H1 (cell line): Measurements from ENCODE around the gene COASY. TPM values are rescaled to one million over a fixed set of nuclear protein-coding genes. Genes with fewer than 3 reads are reported as not detected.

Experiments used
- CTCF ChIA-PET: fragments of 300-600 bp; sonication (Branson Sonifier 250); formaldehyde crosslinking; loops from one replicate; lab custom pipeline; 2021; ENCODE audit not compliant: partially characterized antibody; lab: Charles Lee
- POLR2A ChIA-PET: fragments of 300-600 bp; sonication (Branson Sonifier 250); formaldehyde crosslinking; loops from one replicate; lab custom pipeline; 2021; ENCODE audit warnings: inconsistent platforms; ENCODE audit not compliant: partially characterized antibody; lab: Charles Lee
- DNase-seq, 2 experiments: peaks; one replicate each; pipeline versions ENCODE4 v3.0.0 to v3.0.0-alpha.2; 2010 to 2022; ENCODE audit warnings: low spot score in 2 of 2, low read depth in 1 of 2, mixed read lengths in 1 of 2
- FAIRE-seq: peaks from 2 replicates; lab custom pipeline; 2011; peaks lifted over from hg19 to GRCh38; lab: Jason Lieb, UNC
- H2AFZ ChIP-seq: 2 replicates; pipeline ENCODE4 v1.8.1; 2012; ENCODE audit warnings: low read length, inconsistent platforms
- H2AK5ac ChIP-seq: 2 replicates; pipeline ENCODE4 v1.6.1; 2013; ENCODE audit warnings: low read depth, low read length
- H2BK120ac ChIP-seq: replicated peaks from 2 replicates; pipeline ENCODE3; 2013; ENCODE audit warnings: low read depth, low read length, inconsistent platforms
- H2BK12ac ChIP-seq: 2 replicates; pipeline ENCODE4 v1.6.1; 2013; ENCODE audit warnings: low read depth, low read length
- H2BK15ac ChIP-seq: 2 replicates; pipeline ENCODE4 v1.6.1; 2013; ENCODE audit warnings: low read length
- H2BK20ac ChIP-seq: 2 replicates; pipeline ENCODE4 v1.6.1; 2013; ENCODE audit warnings: low read length
- H2BK5ac ChIP-seq: 2 replicates; pipeline ENCODE4 v1.6.1; 2013; ENCODE audit warnings: low read depth, low read length
- H3K14ac ChIP-seq: 2 replicates; pipeline ENCODE4 v1.6.1; 2013; ENCODE audit warnings: inconsistent platforms; ENCODE audit not compliant: insufficient read length
- H3K18ac ChIP-seq: 2 replicates; pipeline ENCODE4 v1.6.1; 2013; ENCODE audit warnings: low read length; ENCODE audit errors: extremely low read depth
- H3K23ac ChIP-seq: 2 replicates; pipeline ENCODE4 v1.6.1; 2013; ENCODE audit warnings: inconsistent platforms; ENCODE audit not compliant: insufficient read length
- H3K23me2 ChIP-seq: 2 replicates; pipeline ENCODE4 v1.6.1; 2013; ENCODE audit warnings: low read depth, low read length
- H3K27ac ChIP-seq: 2 replicates; pipeline ENCODE4 v1.6.1; 2011; ENCODE audit warnings: low read depth, low read length, inconsistent platforms
- H3K27me3 ChIP-seq, 4 experiments: replicated peaks in 1 of 4; 1 replicate in 1 of 4; 2 replicates in 3 of 4; pipeline versions ENCODE4 v1.6.1 to v1.8.1; 2011 to 2013; ENCODE audit warnings: low read length in 3 of 4, mild to moderate bottlenecking in 3 of 4, inconsistent platforms in 2 of 4, mixed read lengths in 2 of 4, moderate library complexity in 1 of 4; ENCODE audit not compliant: control insufficient read depth in 3 of 4, insufficient read depth in 3 of 4; ENCODE audit errors: extremely low read depth in 1 of 4
- H3K36me3 ChIP-seq, 4 experiments: 2 replicates each; pipeline versions ENCODE4 v1.6.1 to v1.8.1; 2011 to 2013; ENCODE audit warnings: mild to moderate bottlenecking in 4 of 4, low read length in 3 of 4, moderate library complexity in 2 of 4, control low read depth in 1 of 4, inconsistent platforms in 1 of 4; ENCODE audit not compliant: insufficient read depth in 4 of 4, control insufficient read depth in 2 of 4
- H3K4ac ChIP-seq: replicated peaks from 2 replicates; pipeline ENCODE3; 2013; ENCODE audit warnings: low read length, low read depth, mixed read lengths, inconsistent platforms; ENCODE audit not compliant: insufficient read length
- H3K4me1 ChIP-seq, 4 experiments: replicated peaks in 1 of 4; 1 replicate in 1 of 4; 2 replicates in 3 of 4; pipeline versions ENCODE4 v1.6.1 to v1.8.1; 2011 to 2013; ENCODE audit warnings: low read length in 3 of 4, inconsistent platforms in 2 of 4, mixed read lengths in 1 of 4; ENCODE audit not compliant: insufficient read depth in 4 of 4, control insufficient read depth in 3 of 4
- H3K4me2 ChIP-seq, 2 experiments: 2 replicates each; pipeline versions ENCODE4 v1.6.1 to v1.8.1; 2011 to 2013; ENCODE audit warnings: low read depth in 2 of 2, low read length in 2 of 2, control low read depth in 1 of 2, inconsistent platforms in 1 of 2, mild to moderate bottlenecking in 1 of 2; ENCODE audit not compliant: insufficient read depth in 1 of 2
- H3K4me3 ChIP-seq, 4 experiments: fragments of 200-600, 300-600 bp in 1 of 4; sonication (generic), shearing (Covaris generic), sonication (Bioruptor Twin) in 1 of 4; 2 replicates each; pipeline versions ENCODE4 v1.5.1 to v1.8.1; 2011 to 2016; ENCODE audit warnings: low read length in 4 of 4, low read depth in 3 of 4, control low read depth in 2 of 4, inconsistent platforms in 2 of 4, mild to moderate bottlenecking in 2 of 4, mixed read lengths in 1 of 4, moderate library complexity in 1 of 4; ENCODE audit not compliant: insufficient read depth in 2 of 4; ENCODE audit errors: extremely low read depth in 1 of 4
- H3K56ac ChIP-seq: replicated peaks from 2 replicates; pipeline ENCODE3; 2013; ENCODE audit warnings: low read depth, mild to moderate bottlenecking, mixed read lengths, low read length, inconsistent platforms; ENCODE audit not compliant: insufficient read length
- H3K79me1 ChIP-seq: 2 replicates; pipeline ENCODE4 v1.6.1; 2013; ENCODE audit warnings: low read depth, low read length, control low read depth
- H3K79me2 ChIP-seq, 2 experiments: 2 replicates each; pipeline versions ENCODE4 v1.6.1 to v1.8.1; 2012 to 2013; ENCODE audit warnings: low read length in 2 of 2, mild to moderate bottlenecking in 2 of 2, inconsistent platforms in 1 of 2; ENCODE audit not compliant: insufficient read depth in 2 of 2, control insufficient read depth in 1 of 2
- H3K9ac ChIP-seq, 4 experiments: replicated peaks in 1 of 4; 1 replicate in 1 of 4; 2 replicates in 3 of 4; pipeline versions ENCODE4 v1.6.1 to v1.8.1; 2011 to 2013; ENCODE audit warnings: low read depth in 3 of 4, low read length in 3 of 4, control low read depth in 2 of 4, mild to moderate bottlenecking in 2 of 4, moderate library complexity in 2 of 4, inconsistent platforms in 1 of 4; ENCODE audit errors: extremely low read depth in 1 of 4
- H3K9me3 ChIP-seq, 2 experiments: 2 replicates each; pipeline versions ENCODE4 v1.6.1 to v1.8.1; 2012 to 2013; ENCODE audit warnings: mild to moderate bottlenecking in 2 of 2, moderate library complexity in 2 of 2, control low read depth in 1 of 2, inconsistent platforms in 1 of 2, low read depth in 1 of 2, low read length in 1 of 2, mixed read lengths in 1 of 2; ENCODE audit not compliant: insufficient read depth in 2 of 2
- H4K20me1 ChIP-seq, 2 experiments: replicated peaks in 1 of 2; 2 replicates each; pipeline versions ENCODE3 to v1.8.1; 2011 to 2013; ENCODE audit warnings: inconsistent platforms in 2 of 2, low read length in 2 of 2, mild to moderate bottlenecking in 1 of 2; ENCODE audit not compliant: insufficient read depth in 2 of 2, control insufficient read depth in 1 of 2
- H4K5ac ChIP-seq: 2 replicates; pipeline ENCODE4 v1.6.1; 2013; ENCODE audit warnings: low read length, low read depth, mixed read lengths, inconsistent platforms; ENCODE audit not compliant: insufficient read length
- H4K8ac ChIP-seq: 2 replicates; pipeline ENCODE4 v1.8.0; 2013; ENCODE audit warnings: mild to moderate bottlenecking, moderate library complexity, low read length, inconsistent platforms; ENCODE audit not compliant: insufficient read depth; ENCODE audit errors: extremely low read depth
- H4K91ac ChIP-seq: replicated peaks from 2 replicates; pipeline ENCODE3; 2013; ENCODE audit warnings: low read length, mixed read lengths, inconsistent platforms; ENCODE audit not compliant: insufficient read length
- JUN ChIP-seq: IDR thresholded peaks from 2 replicates; pipeline ENCODE4 v1.6.1; 2011; ENCODE audit warnings: low read depth, mild to moderate bottlenecking, improper control_type of control experiment, low read length
- WGBS, 2 experiments: shearing (Covaris generic) in 1 of 2; methylation state at CpG; one replicate each; pipeline versions ENCODE4 v1.1.6 to v1.1.7; 2013 to 2015; ENCODE audit warnings: low lambda C conversion rate in 2 of 2, mixed read lengths in 2 of 2, inconsistent platforms in 1 of 2, low coverage in 1 of 2, missing lambda C conversion rate in 1 of 2; ENCODE audit not compliant: insufficient replicate concordance in 2 of 2, insufficient coverage in 1 of 2, insufficient read length in 1 of 2; ENCODE audit errors: extremely low coverage in 1 of 2, missing lambda C conversion rate in 1 of 2; 5-methylcytosine and 5-hydroxymethylcytosine counted together
- polyA plus RNA-seq, 7 experiments: library from polyadenylated mRNA; depleted of rRNA in 3 of 7; stranded (reverse) in 5 of 7; unstranded in 2 of 7; fragments of >200 nt in 5 of 7; fragments of 200-250 nt in 2 of 7; gene quantifications; 1 replicate in 5 of 7; 2 replicates in 1 of 7; 4 replicates in 1 of 7; pipeline versions ENCODE4 v1.2.1 to v1.2.3, GENCODE V29; 2011 to 2013; ENCODE audit warnings: missing spikeins in 2 of 7, mixed read lengths in 2 of 7
- total RNA-seq: library from RNA; stranded (reverse); fragmentation: NEBNext Ultra II Directional; extraction: Animal tissue kit (Norgen Biotek cat#: 25700); gene quantifications from 2 replicates; pipeline ENCODE4 v1.2.1, GENCODE V29; 2021

COASY gene
- total and polyA plus RNA-seq, 2 of the 8 experiments (the other 6 are each of a cell fraction or from before 2014, with no cell fraction given), result 64.5 to 100 TPM

DNA sequence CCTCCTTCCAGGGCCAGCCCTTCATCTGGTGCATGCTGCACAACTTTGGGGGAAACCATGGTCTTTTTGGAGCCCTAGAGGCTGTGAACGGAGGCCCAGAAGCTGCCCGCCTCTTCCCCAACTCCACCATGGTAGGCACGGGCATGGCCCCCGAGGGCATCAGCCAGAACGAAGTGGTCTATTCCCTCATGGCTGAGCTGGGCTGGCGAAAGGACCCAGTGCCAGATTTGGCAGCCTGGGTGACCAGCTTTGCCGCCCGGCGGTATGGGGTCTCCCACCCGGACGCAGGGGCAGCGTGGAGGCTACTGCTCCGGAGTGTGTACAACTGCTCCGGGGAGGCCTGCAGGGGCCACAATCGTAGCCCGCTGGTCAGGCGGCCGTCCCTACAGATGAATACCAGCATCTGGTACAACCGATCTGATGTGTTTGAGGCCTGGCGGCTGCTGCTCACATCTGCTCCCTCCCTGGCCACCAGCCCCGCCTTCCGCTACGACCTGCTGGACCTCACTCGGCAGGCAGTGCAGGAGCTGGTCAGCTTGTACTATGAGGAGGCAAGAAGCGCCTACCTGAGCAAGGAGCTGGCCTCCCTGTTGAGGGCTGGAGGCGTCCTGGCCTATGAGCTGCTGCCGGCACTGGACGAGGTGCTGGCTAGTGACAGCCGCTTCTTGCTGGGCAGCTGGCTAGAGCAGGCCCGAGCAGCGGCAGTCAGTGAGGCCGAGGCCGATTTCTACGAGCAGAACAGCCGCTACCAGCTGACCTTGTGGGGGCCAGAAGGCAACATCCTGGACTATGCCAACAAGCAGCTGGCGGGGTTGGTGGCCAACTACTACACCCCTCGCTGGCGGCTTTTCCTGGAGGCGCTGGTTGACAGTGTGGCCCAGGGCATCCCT lies 18.5 kb upstream of the COASY start:
- H3K36me3 ChIP-seq, result peaks cover 0 to 15% (median 8%) of the 10 kb centered on the region in 4 experiments; a peak in 5 of 8 replicates
- no peak overlapping the region for H3K4me2 ChIP-seq
- H3K4me1 ChIP-seq, result peaks cover 0 to 5% (median 4%) of the 10 kb centered on the region in 4 experiments; a peak in 4 of 7 replicates
- ChIA-PET CTCF (interaction anchor here (1.1 to 2.3 kb wide), 4 partner anchors 14 to 113 kb away, joined by 3 to 6 read pairs (median 4); no protein-coding TSS in a partner anchor), POLR2A (interaction anchor here (0.6 kb wide), 1 partner anchor 11 kb away, joined by 3 read pairs; no protein-coding TSS in a partner anchor)
- no peaks in the 10 kb centered on the region; the same call in 1 of the 2 replicates for H3K23me2 ChIP-seq
- H2BK15ac ChIP-seq, result no peak overlapping the region
- no peak overlapping the region for H3K4ac ChIP-seq
- H4K8ac ChIP-seq, result no peak overlapping the region
- H3K23ac ChIP-seq, result no peak overlapping the region
- H2AFZ ChIP-seq, result no peak overlapping the region
- H2BK20ac ChIP-seq, result no peak overlapping the region
- no peak overlapping the region for H3K14ac ChIP-seq
- no peaks in the 10 kb centered on the region for H3K27me3 ChIP-seq
- no peak overlapping the region for H3K9ac ChIP-seq
- H2BK5ac ChIP-seq, result no peak overlapping the region
- 92% methylated on average over 39 of the region's 39 CpGs; no CpG with 5 or more reads in 1 of the 2 experiments for WGBS, 2 experiments
- H3K18ac ChIP-seq, result no peak overlapping the region
- TF ChIP-seq JUN, result no peak
- no peak overlapping the region for H3K27ac ChIP-seq
- FAIRE-seq, result no peak
- H3K56ac ChIP-seq, result no peak overlapping the region
- no peak overlapping the region for H2BK120ac ChIP-seq
- no peak overlapping the region for H2AK5ac ChIP-seq
- peaks cover 1 to 4% of the 10 kb centered on the region in 2 experiments for H4K20me1 ChIP-seq
- no peak for DNase-seq
- no peaks in the 10 kb centered on the region for H3K79me2 ChIP-seq
- H4K5ac ChIP-seq, result no peak overlapping the region
- H2BK12ac ChIP-seq, result no peak overlapping the region
- H4K91ac ChIP-seq, result no peak overlapping the region
- no peak overlapping the region for H3K4me3 ChIP-seq
- no peaks in the 10 kb centered on the region for H3K9me3 ChIP-seq
- no peaks in the 10 kb centered on the region; the same call in 1 of the 2 replicates for H3K79me1 ChIP-seq
